ENCODE data around the gene TRPV2.
A peak's percentile ranks its signal among the peaks of the same experiment; 100 is the strongest.

Gene TRPV2

GRCh38 chr17:16407911-16408588 lies 7.3 kb upstream of the TRPV2 start:
- DNase-seq: peak; percentile 91

DNA sequence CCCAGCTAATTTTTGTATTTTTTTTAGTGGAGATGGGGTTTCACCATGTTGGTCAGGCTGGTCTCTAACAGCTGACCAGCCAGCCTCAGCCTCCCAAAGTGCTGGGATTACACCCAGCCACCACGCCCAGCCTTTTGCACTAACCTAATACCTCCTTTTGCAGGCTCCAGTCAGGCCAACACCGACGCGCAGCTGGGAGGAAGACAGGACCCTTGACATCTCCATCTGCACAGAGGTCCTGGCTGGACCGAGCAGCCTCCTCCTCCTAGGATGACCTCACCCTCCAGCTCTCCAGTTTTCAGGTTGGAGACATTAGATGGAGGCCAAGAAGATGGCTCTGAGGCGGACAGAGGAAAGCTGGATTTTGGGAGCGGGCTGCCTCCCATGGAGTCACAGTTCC lies 2.0 kb downstream of the TRPV2 start:
- DNase-seq: no peak

GRCh38 chr17:16417896-16418684 lies 2.7 kb downstream of the TRPV2 start:
- no peak for DNase-seq

- DNase-seq: no peak
Measured at GRCh38 chr17:16418685-16419068, 3.3 kb downstream of the TRPV2 start.

DNA sequence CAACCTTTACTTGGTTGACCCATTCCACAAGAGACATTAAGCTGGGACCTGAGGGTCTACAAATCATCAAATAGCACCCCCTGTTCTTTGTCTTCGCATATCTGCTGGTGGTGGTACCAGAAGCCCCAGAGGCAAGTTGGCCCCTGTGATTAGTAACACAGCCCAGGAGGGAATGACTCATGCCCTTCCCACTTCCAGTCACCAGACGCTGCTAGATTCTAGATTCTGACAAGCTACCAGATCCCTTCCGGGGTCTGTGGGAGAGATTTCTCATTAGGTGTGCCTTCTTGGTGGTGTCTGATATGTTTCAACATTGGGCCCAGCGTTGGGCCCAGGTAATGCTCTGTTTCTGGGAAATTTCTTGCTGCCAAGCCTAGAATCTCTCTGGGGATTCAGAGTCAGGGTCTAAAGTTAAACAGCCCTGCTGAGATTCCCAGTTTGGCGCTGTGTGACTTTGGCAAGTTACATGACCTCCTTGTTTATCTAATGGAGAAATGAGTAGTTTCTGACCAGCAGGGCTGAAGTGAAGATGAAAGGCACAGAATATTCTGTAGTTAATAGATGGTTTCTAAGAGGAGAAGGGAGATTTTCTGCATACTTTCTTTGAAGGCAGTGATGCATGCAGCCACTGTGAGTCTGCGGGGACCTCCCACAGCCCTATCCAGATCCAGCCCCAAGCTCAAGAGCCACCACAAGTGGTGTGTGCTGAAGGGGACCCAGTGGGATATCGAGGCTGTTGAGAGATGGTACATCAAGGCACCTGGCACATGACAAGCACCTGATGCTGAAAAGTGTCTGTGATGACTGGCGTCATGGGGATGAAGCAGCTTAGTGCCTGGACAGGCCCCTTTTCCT lies 3.9 kb downstream of the TRPV2 start:
- no peak for DNase-seq

DNA sequence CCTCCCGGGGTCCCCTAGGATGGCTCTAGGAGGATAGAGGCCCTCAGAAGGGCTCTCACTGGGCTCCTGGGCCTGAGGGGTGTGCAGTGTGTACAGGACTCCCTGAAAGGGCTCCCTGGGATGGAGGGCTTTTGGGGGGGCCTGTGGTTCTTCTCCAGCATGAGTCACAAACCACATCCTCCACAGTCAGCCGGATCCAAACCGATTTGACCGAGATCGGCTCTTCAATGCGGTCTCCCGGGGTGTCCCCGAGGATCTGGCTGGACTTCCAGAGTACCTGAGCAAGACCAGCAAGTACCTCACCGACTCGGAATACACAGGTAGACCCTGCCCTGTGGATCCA lies 4.5 kb downstream of the TRPV2 start:
- DNase-seq: no peak

- DNase-seq: no peak
Measured at GRCh38 chr17:16422416-16422815, 7.0 kb downstream of the TRPV2 start.

DNA sequence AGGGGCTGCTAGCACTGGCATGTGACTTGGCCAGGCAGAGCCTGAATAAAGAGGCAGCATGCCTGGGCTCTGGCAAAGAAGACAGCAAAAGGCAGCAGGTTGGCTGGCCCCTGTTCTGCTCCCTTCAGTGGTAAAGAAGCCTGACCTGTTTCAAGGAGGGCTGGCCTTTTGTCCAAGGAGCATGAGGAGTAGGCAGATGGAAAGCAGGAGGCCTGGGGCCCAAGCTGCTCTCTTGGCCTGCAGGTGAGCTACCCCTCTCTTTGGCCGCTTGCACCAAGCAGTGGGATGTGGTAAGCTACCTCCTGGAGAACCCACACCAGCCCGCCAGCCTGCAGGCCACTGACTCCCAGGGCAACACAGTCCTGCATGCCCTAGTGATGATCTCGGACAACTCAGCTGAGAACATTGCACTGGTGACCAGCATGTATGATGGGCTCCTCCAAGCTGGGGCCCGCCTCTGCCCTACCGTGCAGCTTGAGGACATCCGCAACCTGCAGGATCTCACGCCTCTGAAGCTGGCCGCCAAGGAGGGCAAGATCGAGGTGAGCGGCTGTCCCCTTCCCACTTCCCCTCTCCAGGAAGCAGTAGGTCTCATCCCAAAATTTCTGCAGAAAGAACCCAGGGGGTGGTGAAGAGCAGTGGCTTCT lies 8.0 kb downstream of the TRPV2 start:
- DNase-seq: no peak

GRCh38 chr17:16425202-16425601 lies 9.8 kb downstream of the TRPV2 start:
- DNase-seq: no peak

DNA sequence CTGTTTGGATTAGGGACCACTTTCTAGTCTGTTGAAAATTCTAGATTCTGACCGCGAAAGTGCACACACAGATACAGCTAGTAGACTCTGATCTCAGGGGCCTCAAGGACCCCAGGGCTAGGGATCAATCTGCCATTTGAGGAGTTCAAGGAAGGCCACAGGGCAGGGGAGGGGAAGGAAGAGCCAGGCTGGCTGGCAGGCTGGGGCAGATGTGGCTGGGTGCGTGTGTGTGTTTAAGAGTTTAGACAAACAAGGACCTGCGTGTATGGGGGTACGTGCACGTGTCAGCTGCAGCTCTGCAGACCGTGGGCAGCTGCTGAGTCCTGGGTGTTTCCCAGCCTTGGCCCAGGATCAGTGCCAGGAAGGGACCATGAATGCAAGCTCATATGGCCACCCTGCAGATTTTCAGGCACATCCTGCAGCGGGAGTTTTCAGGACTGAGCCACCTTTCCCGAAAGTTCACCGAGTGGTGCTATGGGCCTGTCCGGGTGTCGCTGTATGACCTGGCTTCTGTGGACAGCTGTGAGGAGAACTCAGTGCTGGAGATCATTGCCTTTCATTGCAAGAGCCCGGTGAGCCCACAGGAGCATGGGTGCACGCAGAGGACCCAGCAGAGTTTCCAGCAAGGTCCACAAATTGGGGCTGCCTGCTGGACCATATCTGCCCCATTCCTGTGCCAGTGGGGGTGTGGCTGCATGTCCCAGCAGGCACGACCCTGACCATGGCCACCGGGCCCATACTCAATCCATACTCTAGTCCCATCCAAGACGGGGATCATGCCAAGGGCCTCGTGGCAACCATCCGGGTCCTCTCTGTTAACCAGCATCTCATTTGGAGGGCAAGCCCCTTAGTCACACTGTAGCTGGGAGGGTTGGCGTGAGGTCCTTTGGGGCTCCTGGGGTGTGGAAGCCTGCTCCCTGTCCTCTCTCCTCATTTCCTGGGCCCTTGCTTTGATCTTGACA lies 10.6 kb downstream of the TRPV2 start:
- no peak for DNase-seq

DNA sequence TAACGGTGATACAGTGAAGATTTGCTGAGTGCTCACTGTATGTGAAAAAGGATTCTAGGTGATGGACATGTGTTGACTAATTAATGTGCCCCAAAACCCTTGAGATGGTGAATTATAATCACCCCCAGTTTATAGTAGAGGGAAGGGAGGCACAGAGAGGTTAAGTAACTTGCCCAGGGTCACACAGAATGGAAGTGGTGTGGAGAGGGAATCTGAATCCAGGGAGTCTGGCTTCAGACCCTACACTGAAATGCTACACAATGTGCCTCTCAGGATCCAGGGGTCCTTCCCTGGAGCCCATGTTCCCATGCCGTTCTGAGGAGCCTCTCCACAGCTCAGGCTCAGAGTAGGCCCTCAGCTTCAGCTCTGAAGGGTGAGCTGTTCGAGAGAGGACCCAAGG lies 11.6 kb downstream of the TRPV2 start:
- DNase-seq: no peak

GRCh38 chr17:16428098-16428882 lies 12.9 kb downstream of the TRPV2 start:
- peak; percentile 43 for DNase-seq

DNA sequence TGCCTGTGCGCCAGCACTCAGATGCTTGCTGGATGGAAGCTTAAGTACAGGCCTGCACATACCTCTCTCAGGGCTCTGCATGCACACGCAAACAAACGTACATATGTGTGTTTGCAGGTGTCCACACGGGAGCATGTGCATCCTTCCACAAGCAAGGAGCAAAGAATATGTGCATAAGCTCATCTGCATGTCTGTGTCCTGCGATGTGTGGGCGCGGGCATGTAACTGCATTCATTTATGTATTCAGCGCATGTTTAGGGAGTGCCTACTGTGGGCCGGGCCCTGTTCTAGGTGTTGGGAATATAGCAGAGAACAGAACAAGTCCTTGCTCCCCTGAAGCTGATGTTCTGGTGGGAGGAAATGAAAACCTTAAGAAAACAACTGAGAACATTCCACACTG lies 13.7 kb downstream of the TRPV2 start:
- DNase-seq: no peak

DNA sequence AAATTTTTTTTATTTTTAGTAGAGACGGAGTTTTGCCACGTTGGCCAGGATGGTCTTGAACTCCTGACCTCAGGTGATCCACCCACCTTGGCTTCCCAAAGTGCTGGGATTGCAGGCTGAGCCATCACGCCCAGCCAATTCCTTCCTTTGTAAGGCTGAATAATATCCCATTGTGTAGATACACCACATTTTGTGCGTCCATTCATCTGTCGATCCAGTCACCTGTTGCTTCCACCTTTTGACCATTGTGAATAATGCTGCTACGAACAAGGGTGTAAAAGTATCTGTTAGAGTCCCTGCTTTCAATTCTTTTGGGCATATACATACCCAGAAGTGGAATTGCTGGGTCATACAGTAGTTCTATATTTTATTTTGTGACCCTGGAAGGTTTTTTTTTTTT lies 15.3 kb downstream of the TRPV2 start:
- no peak for DNase-seq

GRCh38 chr17:16432017-16432416 lies 16.6 kb downstream of the TRPV2 start:
- no peak for DNase-seq

DNA sequence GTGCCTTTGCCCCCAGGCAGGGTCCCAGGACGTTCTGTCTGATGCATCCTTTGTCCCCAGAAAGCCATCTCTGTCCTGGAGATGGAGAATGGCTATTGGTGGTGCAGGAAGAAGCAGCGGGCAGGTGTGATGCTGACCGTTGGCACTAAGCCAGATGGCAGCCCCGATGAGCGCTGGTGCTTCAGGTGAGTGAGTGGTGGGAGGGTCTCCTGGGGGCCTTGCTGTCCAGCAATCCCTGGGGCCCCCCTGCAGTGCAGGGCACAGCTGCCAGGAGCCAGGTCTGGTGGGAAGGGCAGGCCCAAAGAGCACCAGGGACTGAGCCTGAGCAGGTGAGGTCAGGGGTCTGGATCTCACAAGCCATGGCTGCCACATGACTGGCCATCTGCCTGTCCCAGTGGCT lies 18.1 kb downstream of the TRPV2 start:
- no peak for DNase-seq

- DNase-seq: no peak
Measured at GRCh38 chr17:16434662-16435061, 19.3 kb downstream of the TRPV2 start.

DNA sequence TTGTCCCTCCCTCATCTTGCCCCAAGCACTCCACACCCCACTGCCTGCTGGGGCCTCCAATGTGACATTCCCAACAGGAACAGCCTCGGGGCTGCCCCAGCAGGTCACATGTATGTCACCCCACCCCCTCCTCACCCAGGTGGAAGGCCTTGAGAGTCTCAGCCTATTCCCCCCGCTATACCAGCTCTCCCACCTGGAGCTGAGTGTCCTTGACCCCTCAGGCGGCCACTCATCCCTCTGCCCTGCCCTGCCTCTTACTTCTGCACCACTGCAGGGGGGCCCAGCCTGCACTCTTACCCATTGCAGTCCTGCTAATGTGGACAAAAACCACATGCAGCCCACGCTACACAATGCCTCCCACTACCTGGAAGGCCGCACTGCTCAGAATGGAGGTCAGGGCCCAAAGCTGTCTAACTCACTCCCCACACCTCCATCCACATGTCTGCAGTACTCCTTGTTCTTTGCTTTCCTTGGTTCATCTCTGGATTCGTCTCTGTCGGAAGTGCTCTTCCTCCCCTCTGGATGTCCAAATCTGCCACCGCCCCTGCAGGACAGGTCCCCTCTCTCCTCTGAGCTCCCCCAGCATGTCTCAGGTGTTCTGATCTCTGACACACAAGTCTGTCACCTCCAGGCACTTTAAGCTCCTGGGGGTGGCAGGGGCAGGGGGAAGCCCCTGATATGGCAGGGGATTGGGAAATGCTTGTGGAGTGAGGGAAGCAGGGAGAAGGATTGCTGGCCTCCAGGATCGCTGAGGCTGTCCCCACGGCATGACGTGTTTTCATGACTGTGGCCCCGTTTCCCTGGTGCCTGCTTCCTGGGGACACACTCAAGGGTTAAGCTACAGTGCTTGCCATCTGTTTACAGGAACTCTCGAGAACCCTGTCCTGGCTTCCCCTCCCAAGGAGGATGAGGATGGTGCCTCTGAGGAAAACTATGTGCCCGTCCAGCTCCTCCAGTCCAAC lies 20.8 kb downstream of the TRPV2 start:
- DNase-seq: no peak

DNA sequence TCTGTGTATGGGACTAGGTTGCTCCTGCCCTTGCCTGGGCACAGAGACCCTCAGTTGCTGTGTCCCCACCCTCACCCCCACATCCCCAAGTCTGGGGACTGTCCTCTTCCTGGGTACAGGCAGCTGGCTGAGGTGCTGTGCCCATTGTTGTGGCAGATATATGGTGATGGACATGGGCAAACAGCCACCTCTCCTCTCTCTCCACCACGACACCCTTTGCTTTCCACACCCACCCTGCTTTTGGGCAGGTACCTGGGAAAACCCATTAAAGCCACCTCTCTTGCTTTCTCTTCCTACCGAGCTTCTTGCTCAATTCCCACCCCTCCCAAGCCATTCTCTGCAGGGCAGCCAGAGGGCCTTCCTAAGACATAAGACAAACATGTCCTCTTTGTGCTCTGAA lies 21.7 kb downstream of the TRPV2 start:
- no peak for DNase-seq

GRCh38 chr17:16438173-16438556 lies 22.8 kb downstream of the TRPV2 start:
- DNase-seq: no peak

Measured in RPMI8226 (cell line).